ENCODE results near the gene RCN2. TPM values are rescaled to one million over a fixed set of nuclear protein-coding genes. Genes with fewer than 3 reads are reported as not detected.

RCN2 gene
- total and polyA plus RNA-seq, 7 experiments from 2014 or later: 16.7 to 45.7 (median 28.5) TPM

DNA sequence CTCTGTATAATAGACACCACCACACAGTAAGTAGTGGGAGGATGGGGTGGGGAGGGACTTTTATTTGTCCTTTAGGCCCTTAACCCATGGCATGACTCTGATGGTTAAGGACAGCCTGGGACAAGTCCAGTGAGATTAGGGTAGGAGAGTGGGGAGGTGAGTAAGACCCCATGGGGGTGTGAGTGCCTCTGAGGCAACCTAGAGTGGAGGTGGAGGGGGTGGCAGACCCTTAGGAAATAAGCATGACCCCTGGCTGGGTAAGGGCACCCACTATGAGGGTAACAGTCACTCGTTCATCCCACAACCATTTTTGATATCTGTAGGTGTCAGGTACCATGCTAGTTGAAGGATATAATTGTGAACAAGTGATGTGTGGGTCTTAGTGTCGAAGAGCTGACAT is 42.4 kb downstream of the RCN2 start:
- Mint-ChIP-seq H3K9me3 (peaks cover 0 to 6% (median 0%) of the 10 kb centered on the region in 11 donors), H3K4me3 (no peak overlapping the region), H3K27me3 (peaks cover 0 to 6% (median 0%) of the 10 kb centered on the region in 5 donors), H3K4me1 (peaks cover 6 to 38% (median 16%) of the 10 kb centered on the region in 7 donors), H3K36me3 (peaks cover 0 to 7% (median 0%) of the 10 kb centered on the region in 5 donors), H3K27ac (peak overlapping the region in 1 of 9 donors; percentile 36)
- no peaks in the 10 kb centered on the region for H3K4me1 ChIP-seq (ENCODE audit: control insufficient read depth in 2 of 2, insufficient read depth in 2 of 2, low read length in 2 of 2)
- H3K36me3 ChIP-seq (ENCODE audit: control insufficient read depth in 2 of 3, insufficient read depth in 3 of 3, low read length in 3 of 3): no peaks in the 10 kb centered on the region
- H3K9me3 ChIP-seq (ENCODE audit: control insufficient read depth in 2 of 3, low read length in 3 of 3): no peaks in the 10 kb centered on the region
- ChIA-PET CTCF (interaction anchor here (0.7 to 2.9 kb wide), 19 partner anchors 14 to 570 kb away, joined by 3 to 18 read pairs (median 5); partner anchors contain the start of gene PSTPIP1), POLR2A (interaction anchor here (0.9 to 2.0 kb wide), 3 partner anchors 21 to 522 kb away, joined by 3 to 8 read pairs (median 4); partner anchors contain the start of gene PSTPIP1)
- H3K27me3 ChIP-seq (ENCODE audit: control insufficient read depth in 2 of 2, insufficient read depth in 2 of 2, low read length in 2 of 2): no peaks in the 10 kb centered on the region
- no peak for ATAC-seq
- intact Hi-C loops (cut with micrococcal nuclease): loop anchor here (1.0 to 10.0 kb wide), 11 partner anchors 21 to 569 kb away; partner anchors contain the start of genes PSTPIP1 (in 1 of the 2) and TSPAN3 (in 1 of the 2)
- no peak overlapping the region for H3K27ac ChIP-seq (ENCODE audit: low read depth, low read length)
- H3K4me3 ChIP-seq (ENCODE audit: low read length): no peak overlapping the region
- DNase-seq: no peak

DNA sequence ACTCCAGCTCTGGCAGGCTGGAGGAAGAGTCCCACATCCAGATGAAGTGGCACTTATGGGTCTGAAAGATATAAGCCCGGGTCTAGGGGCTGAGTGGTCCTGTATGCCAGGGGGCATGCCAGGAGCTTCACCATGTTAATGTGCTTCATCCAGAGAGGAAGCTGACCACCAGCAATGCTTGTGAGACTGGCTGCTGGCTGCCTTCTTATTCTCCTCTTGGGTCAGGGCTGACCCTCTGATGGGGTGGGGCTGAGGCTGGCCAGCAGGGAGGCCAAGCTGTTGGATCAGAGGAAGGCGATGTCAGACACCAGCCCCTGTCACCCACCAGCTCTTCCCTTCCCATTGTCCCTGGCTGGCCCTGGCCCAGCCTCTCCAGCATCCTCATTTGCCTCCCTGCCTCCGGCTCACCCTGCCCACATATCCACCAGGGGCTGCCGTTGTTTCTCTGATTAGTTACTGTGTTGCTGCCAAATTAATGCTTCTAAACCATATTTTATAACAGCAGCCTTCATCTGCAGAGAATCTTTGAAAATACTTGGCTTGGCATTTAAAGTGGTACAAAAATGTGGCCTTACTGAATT is 43.0 kb downstream of the RCN2 start:
- CTCF ChIA-PET: interaction anchor here (1.0 to 2.9 kb wide), 15 partner anchors 13 to 569 kb away, joined by 4 to 18 read pairs (median 6); partner anchors contain the start of gene PSTPIP1
- POLR2A ChIA-PET: interaction anchor here (2.0 kb wide), 1 partner anchor 20 kb away, joined by 8 read pairs; the partner anchor contains the start of gene PSTPIP1

DNA sequence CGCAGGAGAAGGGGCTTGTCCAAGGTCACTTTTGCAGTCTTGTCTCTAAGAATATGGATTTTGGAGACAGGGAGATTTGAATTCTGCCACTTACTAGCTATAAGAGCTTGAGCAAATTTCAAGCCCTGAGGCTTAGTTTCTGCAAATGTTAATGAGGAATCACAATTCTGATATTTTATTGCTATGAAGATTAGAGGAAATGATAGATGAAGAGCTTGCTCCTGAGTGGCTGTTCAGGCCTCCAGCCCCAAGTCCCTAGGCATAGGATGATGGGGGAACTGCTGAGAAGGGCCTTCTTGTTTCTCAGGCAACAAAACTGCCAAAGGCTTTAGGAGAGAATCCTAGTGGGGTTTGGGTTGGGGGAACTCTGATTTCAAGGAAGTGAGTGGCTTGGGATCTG is 44.6 kb downstream of the RCN2 start:
- peak overlapping the region in 1 of 10 donors; percentile 26 for H3K4me3 Mint-ChIP-seq
- intact Hi-C loops (cut with micrococcal nuclease): loop anchor here in 1 of 2 donors (2.0 to 10.0 kb wide), 2 partner anchors 19 to 209 kb away; partner anchors contain the start of gene PSTPIP1

More for the DNA sequence above, 43.0 kb downstream of the RCN2 start:
- Histone ChIP-seq H3K27me3 (ENCODE audit: control insufficient read depth in 2 of 2, insufficient read depth in 2 of 2, low read length in 2 of 2) (no peaks in the 10 kb centered on the region), H3K4me1 (ENCODE audit: control insufficient read depth in 2 of 2, insufficient read depth in 2 of 2, low read length in 2 of 2) (no peaks in the 10 kb centered on the region), H3K36me3 (ENCODE audit: control insufficient read depth in 2 of 3, insufficient read depth in 3 of 3, low read length in 3 of 3) (no peaks in the 10 kb centered on the region), H3K4me3 (ENCODE audit: low read length) (no peak overlapping the region), H3K9me3 (ENCODE audit: control insufficient read depth in 2 of 3, low read length in 3 of 3) (no peaks in the 10 kb centered on the region), H3K27ac (ENCODE audit: low read depth, low read length) (no peak overlapping the region)
- ATAC-seq: no peak
- H3K4me1 Mint-ChIP-seq: peaks cover 6 to 38% (median 16%) of the 10 kb centered on the region in 7 donors
- H3K4me3 Mint-ChIP-seq: no peak overlapping the region
- peaks cover 0 to 7% (median 0%) of the 10 kb centered on the region in 5 donors for H3K36me3 Mint-ChIP-seq
- DNase-seq: no peak
- H3K27ac Mint-ChIP-seq: no peak overlapping the region
- intact Hi-C loops (cut with micrococcal nuclease): loop anchor here (1.0 to 10.0 kb wide), 3 partner anchors 57 to 210 kb away; partner anchors contain the start of gene TSPAN3 (in 1 of the 2)
- peaks cover 0 to 3% (median 0%) of the 10 kb centered on the region in 5 donors for H3K27me3 Mint-ChIP-seq
- peaks cover 0 to 6% (median 0%) of the 10 kb centered on the region in 11 donors for H3K9me3 Mint-ChIP-seq

DNA sequence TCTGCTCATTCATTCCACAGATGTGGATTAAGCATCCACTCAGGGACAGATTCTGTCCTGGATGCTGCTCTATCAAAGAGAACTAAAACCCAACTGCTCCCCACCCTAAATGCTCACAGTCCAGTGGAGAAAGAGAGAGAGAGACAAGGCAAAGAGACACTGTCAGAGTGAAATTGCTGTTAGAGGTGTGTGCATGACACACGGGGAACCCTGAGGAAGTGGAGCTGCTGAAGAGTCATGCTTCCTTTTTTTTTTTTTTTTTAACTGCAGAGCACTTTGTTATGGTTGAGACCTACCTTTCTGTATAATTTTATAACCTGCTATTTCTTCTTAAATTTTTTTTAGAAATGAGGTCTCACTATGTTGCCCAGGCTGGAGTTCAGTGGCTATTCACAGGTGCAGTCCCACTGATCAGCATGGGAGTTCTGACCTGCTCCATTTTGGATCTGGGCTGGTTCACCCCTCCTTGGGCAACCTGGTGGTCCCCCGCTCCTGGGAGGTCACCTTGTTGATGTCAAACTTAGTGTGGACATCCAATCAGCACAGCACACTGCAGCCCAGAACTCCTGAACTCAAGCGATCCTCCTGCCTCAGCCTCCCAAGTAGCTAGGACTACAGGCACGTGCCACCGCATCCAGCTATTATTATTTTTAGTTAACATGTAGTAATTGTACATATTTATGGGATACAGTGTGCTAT is 45.2 kb downstream of the RCN2 start:
- peaks cover 0 to 10% (median 0%) of the 10 kb centered on the region in 11 donors for H3K9me3 Mint-ChIP-seq
- no peak overlapping the region for H3K27ac ChIP-seq (ENCODE audit: low read depth, low read length)
- ChIA-PET CTCF (interaction anchor here (0.6 to 1.8 kb wide), 4 partner anchors 18 to 1335 kb away, joined by 3 to 5 read pairs (median 4); partner anchors contain the start of gene PSTPIP1), POLR2A (interaction anchor here (0.6 to 1.0 kb wide), 5 partner anchors 24 to 68 kb away, joined by 3 to 6 read pairs (median 3); no protein-coding TSS in a partner anchor)
- no peak overlapping the region for H3K4me3 ChIP-seq (ENCODE audit: low read length)
- intact Hi-C loops (cut with micrococcal nuclease): loop anchor here in 1 of 2 donors (2.0 to 10.0 kb wide), 2 partner anchors 18 to 208 kb away; partner anchors contain the start of gene PSTPIP1
- ATAC-seq (peak; percentile 70), DNase-seq (no peak)
- H3K27ac Mint-ChIP-seq: peak overlapping the region in 3 of 9 donors; percentile 41 to 83 (median 76)
- H3K9me3 ChIP-seq (ENCODE audit: control insufficient read depth in 2 of 3, low read length in 3 of 3): no peaks in the 10 kb centered on the region
- H3K4me3 Mint-ChIP-seq: peak overlapping the region in 1 of 10 donors; percentile 45
- H3K36me3 Mint-ChIP-seq: peaks cover 0 to 7% (median 0%) of the 10 kb centered on the region in 5 donors
- H3K27me3 Mint-ChIP-seq: no peaks in the 10 kb centered on the region
- H3K4me1 ChIP-seq (ENCODE audit: control insufficient read depth in 2 of 2, insufficient read depth in 2 of 2, low read length in 2 of 2): no peaks in the 10 kb centered on the region
- H3K36me3 ChIP-seq (ENCODE audit: control insufficient read depth in 2 of 3, insufficient read depth in 3 of 3, low read length in 3 of 3): no peaks in the 10 kb centered on the region
- no peaks in the 10 kb centered on the region for H3K27me3 ChIP-seq (ENCODE audit: control insufficient read depth in 2 of 2, insufficient read depth in 2 of 2, low read length in 2 of 2)
- H3K4me1 Mint-ChIP-seq: peaks cover 6 to 39% (median 16%) of the 10 kb centered on the region in 7 donors

More for the DNA sequence above, 44.6 kb downstream of the RCN2 start:
- no peaks in the 10 kb centered on the region for H3K36me3 ChIP-seq (ENCODE audit: control insufficient read depth in 2 of 3, insufficient read depth in 3 of 3, low read length in 3 of 3)
- H3K4me3 ChIP-seq (ENCODE audit: low read length): no peak overlapping the region
- peaks cover 0 to 10% (median 0%) of the 10 kb centered on the region in 11 donors for H3K9me3 Mint-ChIP-seq
- no peaks in the 10 kb centered on the region for H3K9me3 ChIP-seq (ENCODE audit: control insufficient read depth in 2 of 3, low read length in 3 of 3)
- POLR2A ChIA-PET: interaction anchor here (0.8 kb wide), 1 partner anchor 27 kb away, joined by 3 read pairs; no protein-coding TSS in a partner anchor
- CTCF ChIA-PET: interaction anchor here (0.6 to 1.8 kb wide), 2 partner anchors 27 to 55 kb away, joined by 3 to 5 read pairs; no protein-coding TSS in a partner anchor
- H3K27me3 Mint-ChIP-seq: peaks cover 0 to 1% (median 0%) of the 10 kb centered on the region in 5 donors
- H3K27me3 ChIP-seq (ENCODE audit: control insufficient read depth in 2 of 2, insufficient read depth in 2 of 2, low read length in 2 of 2): no peaks in the 10 kb centered on the region
- H3K36me3 Mint-ChIP-seq: peaks cover 0 to 7% (median 0%) of the 10 kb centered on the region in 5 donors
- H3K4me1 ChIP-seq (ENCODE audit: control insufficient read depth in 2 of 2, insufficient read depth in 2 of 2, low read length in 2 of 2): no peaks in the 10 kb centered on the region
- no peak for ATAC-seq
- DNase-seq: no peak
- no peak overlapping the region for H3K27ac ChIP-seq (ENCODE audit: low read depth, low read length)
- peaks cover 6 to 38% (median 16%) of the 10 kb centered on the region in 7 donors for H3K4me1 Mint-ChIP-seq
- H3K27ac Mint-ChIP-seq: peak overlapping the region in 1 of 9 donors; percentile 83

DNA sequence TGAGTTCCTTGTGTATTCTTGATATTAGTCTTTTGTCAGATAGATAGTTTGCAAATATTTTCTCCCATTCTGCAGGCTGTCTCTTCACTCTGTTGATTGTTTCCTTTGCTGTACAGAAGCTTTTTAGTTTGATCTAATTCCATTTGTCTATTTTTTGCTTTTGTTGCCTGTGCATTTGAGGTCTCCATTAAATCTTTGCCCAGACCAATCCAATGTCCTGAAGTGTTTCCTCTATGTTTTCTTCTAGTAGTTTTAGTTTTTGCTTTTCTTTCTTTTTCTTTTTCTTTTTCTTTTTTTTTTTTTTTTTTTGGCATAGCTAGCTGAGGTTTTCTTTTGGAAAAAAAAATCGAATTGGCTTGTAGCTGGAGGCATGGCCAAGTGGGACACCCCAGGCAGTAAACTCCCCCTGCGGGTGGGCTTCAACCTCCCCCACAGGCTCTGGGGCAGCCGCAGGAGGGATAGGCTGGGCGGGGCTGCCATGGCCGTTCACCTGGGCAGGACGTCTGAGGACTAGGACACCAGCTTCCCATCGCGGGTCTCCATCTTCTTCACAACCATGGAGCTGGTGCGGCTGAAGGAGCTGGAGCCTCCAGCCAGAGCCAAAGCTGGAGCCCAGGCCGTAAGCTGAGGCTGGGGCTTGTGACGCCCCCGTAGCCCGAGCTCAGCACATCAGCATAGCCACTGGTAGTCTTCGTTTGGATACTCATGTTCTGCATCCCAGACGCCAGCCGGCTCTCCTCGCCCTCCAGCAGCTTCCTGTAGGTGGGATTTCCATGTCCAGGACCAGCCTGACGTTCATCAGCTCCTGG is 47.2 kb downstream of the RCN2 start:
- no peaks in the 10 kb centered on the region for H3K4me1 ChIP-seq (ENCODE audit: control insufficient read depth in 2 of 2, insufficient read depth in 2 of 2, low read length in 2 of 2)
- H3K27ac ChIP-seq (ENCODE audit: low read depth, low read length): no peak overlapping the region
- Mint-ChIP-seq H3K4me3 (no peak overlapping the region), H3K9me3 (peaks cover 0 to 10% (median 0%) of the 10 kb centered on the region in 11 donors), H3K36me3 (peaks cover 0 to 7% (median 0%) of the 10 kb centered on the region in 5 donors), H3K27ac (peak overlapping the region in 1 of 9 donors; percentile 19), H3K4me1 (peaks cover 6 to 53% (median 12%) of the 10 kb centered on the region in 7 donors), H3K27me3 (no peaks in the 10 kb centered on the region)
- intact Hi-C loops (cut with micrococcal nuclease): loop anchor here in 1 of 2 donors (10.0 kb wide), 1 partner anchor 206 kb away; no protein-coding TSS in a partner anchor
- H3K4me3 ChIP-seq (ENCODE audit: low read length): no peak overlapping the region
- ATAC-seq (no peak), DNase-seq (no peak)
- H3K36me3 ChIP-seq (ENCODE audit: control insufficient read depth in 2 of 3, insufficient read depth in 3 of 3, low read length in 3 of 3): no peaks in the 10 kb centered on the region
- no peaks in the 10 kb centered on the region for H3K9me3 ChIP-seq (ENCODE audit: control insufficient read depth in 2 of 3, low read length in 3 of 3)
- CTCF ChIA-PET: no interaction called here
- POLR2A ChIA-PET: interaction anchor here (0.5 to 1.2 kb wide), 4 partner anchors 10 to 16 kb away, joined by 3 to 8 read pairs (median 3); partner anchors contain the start of gene PSTPIP1
- H3K27me3 ChIP-seq (ENCODE audit: control insufficient read depth in 2 of 2, insufficient read depth in 2 of 2, low read length in 2 of 2): no peaks in the 10 kb centered on the region

Measured in naive thymus-derived CD4-positive, alpha-beta T cell (primary cell).